B cell (primary cell): ENCODE results near the gene BRICD5. TPM values are rescaled to one million over a fixed set of nuclear protein-coding genes. Genes with fewer than 3 reads are reported as not detected.
A peak's percentile ranks its signal among the peaks of the same experiment; 100 is the strongest.

Experiments
- ATAC-seq: fragments of 200-7000 bp; cut with Tn5 transposase; one replicate; pipeline ENCODE4 v1.10.0; 2021; ENCODE audit warnings: low read depth, mild to moderate bottlenecking, moderate number of reproducible peaks, moderate library complexity
- CTCF ChIA-PET: fragments of 350-600 bp; sonication (Branson Sonifier 250); formaldehyde crosslinking; loops from one replicate; lab custom pipeline; 2021; ENCODE audit warnings: antibody characterized with exemption, inconsistent platforms; lab: Charles Lee
- POLR2A ChIA-PET: fragments of 350-600 bp; sonication (Branson Sonifier 250); formaldehyde crosslinking; loops from one replicate; lab custom pipeline; 2021; ENCODE audit warnings: antibody characterized with exemption; lab: Charles Lee
- DNase-seq: peaks from one replicate; pipeline ENCODE4 v3.0.0; 2013
- H2AFZ ChIP-seq: 2 replicates; pipeline ENCODE4 v1.6.1; 2012; ENCODE audit warnings: mild to moderate bottlenecking, low read depth, low read length; ENCODE audit not compliant: insufficient read depth, poor library complexity, severe bottlenecking
- H3K27ac ChIP-seq, 2 donors: 1 replicate in 1 of 2; 2 replicates in 1 of 2; pipeline ENCODE4 v1.5.1; 2012 to 2013; ENCODE audit warnings: low read length in 2 of 2, mild to moderate bottlenecking in 2 of 2, moderate library complexity in 1 of 2
- H3K27me3 ChIP-seq, 4 experiments: fragments of 200-600 bp in 1 of 4; sonication (generic) in 1 of 4; replicated peaks in 1 of 4; 1 replicate in 2 of 4; 2 replicates in 2 of 4; pipeline versions ENCODE4 v1.6.1 to v1.7.0; 2013 to 2016; ENCODE audit warnings: low read length in 3 of 4, mild to moderate bottlenecking in 2 of 4, mixed read lengths in 1 of 4, moderate library complexity in 1 of 4; ENCODE audit not compliant: insufficient read depth in 4 of 4, control insufficient read depth in 3 of 4; ENCODE audit errors: control extremely low read depth in 1 of 4
- H3K36me3 ChIP-seq, 2 experiments: replicated peaks in 1 of 2; 1 replicate in 1 of 2; 2 replicates in 1 of 2; pipeline versions ENCODE4 v1.6.1 to v1.7.1; 2013; ENCODE audit warnings: low read length in 1 of 2; ENCODE audit not compliant: insufficient read depth in 2 of 2, control insufficient read depth in 1 of 2; ENCODE audit errors: control extremely low read depth in 1 of 2, extremely low read depth in 1 of 2
- H3K4me1 ChIP-seq, 2 donors: fragments of 200-600 bp in 1 of 2; sonication (generic) in 1 of 2; 1 replicate in 1 of 2; 2 replicates in 1 of 2; pipeline versions ENCODE4 v1.5.1 to v1.6.1; 2013 to 2017; ENCODE audit warnings: low read length in 2 of 2; ENCODE audit not compliant: control insufficient read depth in 2 of 2, insufficient read depth in 2 of 2
- H3K4me2 ChIP-seq: replicated peaks from 2 replicates; pipeline ENCODE3; 2012; ENCODE audit warnings: mild to moderate bottlenecking, low read depth, low read length; ENCODE audit not compliant: poor library complexity, severe bottlenecking
- H3K4me3 ChIP-seq, 5 experiments: fragments of 200-600 bp in 1 of 5; sonication (generic) in 1 of 5; 1 replicate in 3 of 5; 2 replicates in 2 of 5; pipeline versions ENCODE4 v1.5.1 to v1.7.0; 2011 to 2016; ENCODE audit warnings: low read length in 4 of 5, mild to moderate bottlenecking in 4 of 5, low read depth in 2 of 5, control low read depth in 1 of 5, moderate library complexity in 1 of 5; ENCODE audit not compliant: insufficient read depth in 1 of 5; ENCODE audit errors: control extremely low read depth in 1 of 5, extremely low read depth in 1 of 5
- H3K79me2 ChIP-seq: fragments of 200-600 bp; sonication (generic); one replicate; pipeline ENCODE4 v1.6.0; 2016; ENCODE audit warnings: low read length; ENCODE audit not compliant: control insufficient read depth, insufficient read depth
- H3K9ac ChIP-seq: fragments of 200-600 bp; sonication (generic); 2 replicates; pipeline ENCODE4 v1.6.1; 2017; ENCODE audit warnings: mild to moderate bottlenecking, low read length, moderate library complexity
- H3K9me3 ChIP-seq, 3 donors: one replicate each; pipeline versions ENCODE4 v1.6.1 to v1.7.1; 2013; ENCODE audit warnings: low read length in 2 of 3; ENCODE audit not compliant: control insufficient read depth in 2 of 3, insufficient read depth in 1 of 3; ENCODE audit errors: control extremely low read depth in 1 of 3
- H4K20me1 ChIP-seq: 2 replicates; pipeline ENCODE4 v1.6.0; 2012; ENCODE audit warnings: mild to moderate bottlenecking, low read length; ENCODE audit not compliant: insufficient read depth, control insufficient read depth, poor library complexity, severe bottlenecking
- H3K27ac Mint-ChIP-seq: one replicate; pipeline ENCODE4 v1.8.0; 2021; ENCODE audit warnings: mixed read lengths
- H3K27me3 Mint-ChIP-seq: one replicate; pipeline ENCODE4 v1.8.0; 2021; ENCODE audit warnings: mixed read lengths
- H3K4me1 Mint-ChIP-seq: one replicate; pipeline ENCODE4 v1.8.0; 2021; ENCODE audit warnings: mixed read lengths
- H3K4me3 Mint-ChIP-seq: one replicate; pipeline ENCODE4 v1.8.0; 2021; ENCODE audit warnings: mixed read lengths
- H3K9me3 Mint-ChIP-seq: one replicate; pipeline ENCODE4 v1.8.0; 2022; ENCODE audit warnings: mixed read lengths; ENCODE audit not compliant: insufficient read depth
- CTCF ChIP-seq: fragments of 200-600 bp; IDR thresholded peaks from one replicate; pipeline ENCODE4 v1.8.0; 2022; ENCODE audit warnings: antibody characterized with exemption, mild to moderate bottlenecking
- EZH2 ChIP-seq: IDR thresholded peaks from 2 replicates; pipeline ENCODE4 v1.6.1; 2012; ENCODE audit warnings: borderline replicate concordance, low read depth, mild to moderate bottlenecking, moderate library complexity, low read length; ENCODE audit not compliant: insufficient read depth, poor library complexity, severe bottlenecking
- WGBS: methylation state at CpG from one replicate; pipeline ENCODE4 v1.1.5; 2013; ENCODE audit warnings: missing lambda C conversion rate; ENCODE audit not compliant: insufficient coverage; 5-methylcytosine and 5-hydroxymethylcytosine counted together
- intact Hi-C: fragments of 100-400 bp; cut with micrococcal nuclease; formaldehyde crosslinking; loops from one replicate; pipeline ENCODE4 v1.10.0; 2022
- polyA plus RNA-seq: library from polyadenylated mRNA; depleted of rRNA; stranded (reverse); fragments of >200 nt; gene quantifications from 2 replicates; pipeline ENCODE4 v1.2.3, GENCODE V29; 2012
- total RNA-seq, 2 donors: library from RNA; stranded (reverse); fragments of 120-200 nt in 1 of 2; gene quantifications; 1 replicate in 1 of 2; 2 replicates in 1 of 2; pipeline versions ENCODE4 v1.2.3 to v1.2.4, GENCODE V29; 2013 to 2022

BRICD5 gene
- total and polyA plus RNA-seq, 2 donors (not counting 1 experiment from before 2014, with no cell fraction given) = 11.9 to 18.3 TPM

DNA sequence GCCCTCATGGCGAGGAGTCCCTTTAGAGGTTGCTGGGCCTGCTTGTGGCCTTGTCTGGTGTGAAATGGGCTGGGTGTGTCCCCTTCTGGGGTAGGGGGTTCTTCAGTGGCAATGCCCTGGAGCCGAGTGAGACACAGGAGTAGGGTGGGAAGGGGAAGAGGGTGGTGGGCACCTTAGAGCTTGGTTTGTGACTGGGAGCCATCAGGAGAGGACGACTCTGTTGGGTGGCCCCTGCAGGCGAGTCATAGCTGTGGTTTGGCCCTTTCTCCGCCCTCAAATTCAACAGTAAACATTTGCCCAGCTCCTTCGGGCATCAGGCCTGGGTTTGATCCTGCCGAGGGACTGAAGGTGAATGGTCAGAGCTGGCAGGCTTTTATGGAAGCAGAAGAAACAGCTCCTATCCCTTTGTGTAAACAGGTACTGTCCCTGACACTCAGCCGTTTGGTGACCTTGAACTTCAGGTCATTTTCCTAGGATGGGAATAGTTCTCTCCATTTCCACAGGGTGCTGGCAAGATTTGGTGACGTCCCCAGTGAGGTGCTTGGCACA lies 15.7 kb upstream of the BRICD5 start:
- no peak for ATAC-seq
- Histone ChIP-seq H3K4me1 (peaks cover 6 to 16% of the 10 kb centered on the region in 2 donors), H3K79me2 (peaks cover 48% of the 10 kb centered on the region), H3K4me2 (no peak overlapping the region), H3K27ac (no peak overlapping the region), H3K4me3 (no peak overlapping the region), H3K27me3 (no peaks in the 10 kb centered on the region), H4K20me1 (peaks cover 42% of the 10 kb centered on the region), H3K9me3 (peaks cover 0 to 2% (median 0%) of the 10 kb centered on the region in 3 donors), H2AFZ (no peak overlapping the region), H3K9ac (no peak overlapping the region), H3K36me3 (peaks cover 0 to 24% of the 10 kb centered on the region in 2 experiments)
- intact Hi-C loops = no loop called here
- DNase-seq = no peak
- CTCF ChIA-PET = interaction anchor here (0.6 to 0.8 kb wide), 2 partner anchors 25 to 261 kb away, joined by 3 read pairs; partner anchors contain the start of gene ECI1
- H3K9me3 Mint-ChIP-seq = no peaks in the 10 kb centered on the region
- no peaks in the 10 kb centered on the region for H3K27me3 Mint-ChIP-seq
- peaks cover 25% of the 10 kb centered on the region for H3K4me1 Mint-ChIP-seq
- POLR2A ChIA-PET = no interaction called here
- TF ChIP-seq EZH2 = no peak
- no peak for TF ChIP-seq CTCF
- 83% methylated on average over 8 of the region's 9 CpGs for WGBS
- H3K27ac Mint-ChIP-seq = no peak overlapping the region
- peak overlapping the region; percentile 23 for H3K4me3 Mint-ChIP-seq

- peaks cover 6 to 16% of the 10 kb centered on the region in 2 donors for H3K4me1 ChIP-seq
- H3K27ac ChIP-seq = peak overlapping the region; percentile 47 to 85
- H3K27me3 ChIP-seq = no peaks in the 10 kb centered on the region
- H2AFZ ChIP-seq = peak overlapping the region; percentile 97
- ChIA-PET POLR2A (interaction anchor here (1.5 kb wide), 1 partner anchor 28 kb away, joined by 4 read pairs; the partner anchor contains the start of gene ECI1), CTCF (no interaction called here)
- H3K9me3 ChIP-seq = peaks cover 0 to 2% (median 0%) of the 10 kb centered on the region in 3 donors
- Mint-ChIP-seq H3K27ac (peak overlapping the region; percentile 20), H3K9me3 (no peaks in the 10 kb centered on the region), H3K4me3 (peak overlapping the region; percentile 76), H3K4me1 (peaks cover 25% of the 10 kb centered on the region), H3K27me3 (no peaks in the 10 kb centered on the region)
- peaks cover 48% of the 10 kb centered on the region for H3K79me2 ChIP-seq
- TF ChIP-seq EZH2 = no peak
- no peak for TF ChIP-seq CTCF
- DNase-seq = no peak
- WGBS = 4% methylated on average over 19 of the region's 22 CpGs
- intact Hi-C loops = loop anchor here (1.0 to 2.0 kb wide), 6 partner anchors 9 to 201 kb away; partner anchors contain the start of genes ECI1, MLST8, RNPS1 and TRAF7
- H3K36me3 ChIP-seq = peaks cover 0 to 10% of the 10 kb centered on the region in 2 experiments
- peak overlapping the region; percentile 51 to 92 (median 82) for H3K4me3 ChIP-seq
- peak overlapping the region; percentile 85 for H3K9ac ChIP-seq
- peak overlapping the region; percentile 95 for H3K4me2 ChIP-seq
- ATAC-seq = no peak
- peaks cover 19% of the 10 kb centered on the region for H4K20me1 ChIP-seq
These were observed 13.4 kb upstream of the BRICD5 start for GRCh38 chr16:2223942-2224486.
